ENCODE measurements around the gene RNLS. TPM values are rescaled to one million over a fixed set of nuclear protein-coding genes. Genes with fewer than 3 reads are reported as not detected.

The RNLS gene
- total and polyA plus RNA-seq, 12 donors = 4.1 to 22.2 (median 17.5) TPM

- no peaks in the 10 kb centered on the region for H3K36me3 ChIP-seq
- no peak for ATAC-seq
- TF ChIP-seq CTCF (IDR thresholded peaks at IDR 0.05) = no peak
- no peak overlapping the region for H3K27ac ChIP-seq
- intact Hi-C loops (cut with DNase I) = no loop called here
- H3K4me3 ChIP-seq = no peak overlapping the region
- H3K27me3 ChIP-seq = no peaks in the 10 kb centered on the region
- H3K4me1 ChIP-seq = peaks cover 0 to 4% (median 0%) of the 10 kb centered on the region in 9 donors
- WGBS, 2 donors = 93 to 94% methylated on average over 4 of the region's 4 CpGs
- peaks cover 0 to 31% (median 24%) of the 10 kb centered on the region in 11 donors for H3K9me3 ChIP-seq
- no peak for DNase-seq
Measured at GRCh38 chr10:88316292-88316861, 266.7 kb downstream of the RNLS start.

- H3K9me3 ChIP-seq = peaks cover 0 to 25% (median 21%) of the 10 kb centered on the region in 11 donors
- peaks cover 0 to 4% (median 0%) of the 10 kb centered on the region in 9 donors for H3K4me1 ChIP-seq
- DNase-seq (no peak), ATAC-seq (no peak)
- no peak overlapping the region for H3K27ac ChIP-seq
- 91 to 95% methylated on average over 3 of the region's 3 CpGs for WGBS, 2 donors
- TF ChIP-seq CTCF (IDR thresholded peaks at IDR 0.05) = no peak
- no peaks in the 10 kb centered on the region for H3K36me3 ChIP-seq
- H3K27me3 ChIP-seq = no peaks in the 10 kb centered on the region
- no peak overlapping the region for H3K4me3 ChIP-seq
- intact Hi-C loops (cut with DNase I) = no loop called here
Measured at GRCh38 chr10:88315755-88316154, 267.4 kb downstream of the RNLS start.

- Histone ChIP-seq H3K36me3 (no peaks in the 10 kb centered on the region), H3K27me3 (no peaks in the 10 kb centered on the region), H3K27ac (no peak overlapping the region), H3K4me3 (no peak overlapping the region), H3K4me1 (peaks cover 0 to 4% (median 0%) of the 10 kb centered on the region in 9 donors), H3K9me3 (peaks cover 0 to 11% (median 7%) of the 10 kb centered on the region in 11 donors)
- WGBS, 2 donors = 66 to 70% methylated on average over 2 of the region's 2 CpGs
- ATAC-seq (no peak), DNase-seq (no peak)
- intact Hi-C loops (cut with DNase I) = no loop called here
- no peak for TF ChIP-seq CTCF (IDR thresholded peaks at IDR 0.05)
Measured at GRCh38 chr10:88314362-88314761, 268.8 kb downstream of the RNLS start.

GRCh38 chr10:88313878-88314277 is 269.2 kb downstream of the RNLS start:
- H3K4me3 ChIP-seq = no peak overlapping the region
- WGBS, 2 donors = 73 to 74% methylated on average over 1 of the region's 1 CpG
- H3K9me3 ChIP-seq = peaks cover 0 to 6% (median 2%) of the 10 kb centered on the region in 11 donors
- H3K27me3 ChIP-seq = no peaks in the 10 kb centered on the region
- intact Hi-C loops (cut with DNase I) = no loop called here
- H3K4me1 ChIP-seq = peaks cover 0 to 4% (median 0%) of the 10 kb centered on the region in 9 donors
- H3K36me3 ChIP-seq = no peaks in the 10 kb centered on the region
- ATAC-seq = no peak
- no peak overlapping the region for H3K27ac ChIP-seq
- no peak for DNase-seq
- no peak for TF ChIP-seq CTCF (IDR thresholded peaks at IDR 0.05)

Data from heart right ventricle (tissue), 16 donors.